ENCODE results near the gene SEPHS2. TPM values are rescaled to one million over a fixed set of nuclear protein-coding genes. Genes with fewer than 3 reads are reported as not detected.

Gene SEPHS2
- total RNA-seq, 1 experiment from 2014 or later, result 53.5 TPM

DNA sequence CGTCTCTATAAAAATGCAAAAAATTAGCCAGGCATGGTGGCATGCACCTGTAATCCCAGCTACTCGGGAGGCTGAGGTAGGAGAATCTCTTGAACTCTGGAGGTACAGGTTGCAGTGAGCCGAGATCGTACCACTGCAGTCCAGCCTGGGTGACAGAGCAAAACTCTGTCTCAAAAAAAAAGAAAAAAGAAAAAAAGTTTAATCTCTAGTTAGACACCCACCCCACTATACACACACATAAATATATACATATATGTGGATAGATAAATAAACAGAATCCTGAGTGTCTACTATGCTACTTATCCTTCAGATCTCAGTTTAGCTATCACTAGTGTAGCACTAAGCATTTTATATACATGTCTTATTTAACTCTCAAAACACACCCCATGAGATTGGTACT is 45.6 kb upstream of the SEPHS2 start:
- Mint-ChIP-seq H3K27ac (no peak overlapping the region), H3K9me3 (no peaks in the 10 kb centered on the region), H3K36me3 (no peaks in the 10 kb centered on the region), H3K27me3 (ENCODE audit: low read depth) (peaks cover 9% of the 10 kb centered on the region; the same call in 1 of the 2 replicates), H3K4me3 (no peak overlapping the region), H3K4me1 (peaks cover 14% of the 10 kb centered on the region)
- ChIA-PET CTCF (interaction anchor here (1.0 to 1.9 kb wide), 3 partner anchors 8 to 124 kb away, joined by 3 to 5 read pairs (median 4); partner anchors contain the start of gene ZNF747), POLR2A (interaction anchor here (0.5 to 0.6 kb wide), 2 partner anchors 23 to 101 kb away, joined by 3 to 4 read pairs; no protein-coding TSS in a partner anchor)
- ATAC-seq (no peak), DNase-seq (ENCODE audit: low spot score) (no peak)
- TF ChIP-seq FOXK1 (CRISPR knock-in tag; IDR thresholded peaks at IDR 0.05), result no peak
- no peak for TF ChIP-seq ELF4 (CRISPR knock-in tag; IDR thresholded peaks at IDR 0.05; ENCODE audit: low read depth)
- TF ChIP-seq, protein P1, sequence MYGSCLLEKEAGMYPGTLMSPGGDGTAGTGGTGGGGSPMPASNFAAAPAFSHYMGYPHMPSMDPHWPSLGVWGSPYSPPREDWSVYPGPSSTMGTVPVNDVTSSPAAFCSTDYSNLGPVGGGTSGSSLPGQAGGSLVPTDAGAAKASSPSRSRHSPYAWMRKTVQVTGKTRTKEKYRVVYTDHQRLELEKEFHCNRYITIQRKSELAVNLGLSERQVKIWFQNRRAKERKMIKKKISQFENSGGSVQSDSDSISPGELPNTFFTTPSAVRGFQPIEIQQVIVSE (CRISPR knock-in tag; IDR thresholded peaks at IDR 0.05; ENCODE audit: borderline replicate concordance), result no peak

DNA sequence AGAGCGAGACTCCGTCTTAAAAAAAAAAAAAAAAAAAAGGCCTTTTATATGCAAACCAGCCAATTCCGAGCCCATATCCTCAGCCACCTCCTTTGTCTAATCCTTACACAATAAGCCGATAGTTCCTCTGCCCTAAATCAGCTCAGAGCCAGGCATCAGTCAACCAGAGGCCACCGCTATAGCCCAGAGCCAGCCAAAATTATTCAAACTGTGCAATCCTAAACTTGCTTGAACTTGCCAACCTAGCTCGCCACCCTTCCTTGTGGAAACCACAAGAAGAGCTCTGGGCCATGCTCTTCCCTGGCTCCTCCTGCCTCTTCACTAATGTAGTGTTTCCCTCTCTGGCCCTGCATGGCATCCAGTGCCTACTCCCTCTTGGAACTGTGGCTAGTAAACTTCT is 44.5 kb upstream of the SEPHS2 start:
- no peak overlapping the region for H3K4me3 Mint-ChIP-seq
- DNase-seq (ENCODE audit: low spot score) (no peak), ATAC-seq (no peak)
- H3K4me1 Mint-ChIP-seq, result peaks cover 14% of the 10 kb centered on the region
- H3K27ac Mint-ChIP-seq, result 0 out of 2 replicates have a peak overlapping the region, but pooled peaks have one; percentile 21
- peaks cover 9% of the 10 kb centered on the region; the same call in 1 of the 2 replicates for H3K27me3 Mint-ChIP-seq (ENCODE audit: low read depth)
- H3K9me3 Mint-ChIP-seq, result no peaks in the 10 kb centered on the region
- TF ChIP-seq, protein P1 (CRISPR knock-in tag; IDR thresholded peaks at IDR 0.05; ENCODE audit: borderline replicate concordance), result no peak
- TF ChIP-seq, protein P2, sequence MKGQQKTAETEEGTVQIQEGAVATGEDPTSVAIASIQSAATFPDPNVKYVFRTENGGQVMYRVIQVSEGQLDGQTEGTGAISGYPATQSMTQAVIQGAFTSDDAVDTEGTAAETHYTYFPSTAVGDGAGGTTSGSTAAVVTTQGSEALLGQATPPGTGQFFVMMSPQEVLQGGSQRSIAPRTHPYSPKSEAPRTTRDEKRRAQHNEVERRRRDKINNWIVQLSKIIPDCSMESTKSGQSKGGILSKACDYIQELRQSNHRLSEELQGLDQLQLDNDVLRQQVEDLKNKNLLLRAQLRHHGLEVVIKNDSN (CRISPR knock-in tag; IDR thresholded peaks at IDR 0.05), result no peak
- TF ChIP-seq, protein P3, sequence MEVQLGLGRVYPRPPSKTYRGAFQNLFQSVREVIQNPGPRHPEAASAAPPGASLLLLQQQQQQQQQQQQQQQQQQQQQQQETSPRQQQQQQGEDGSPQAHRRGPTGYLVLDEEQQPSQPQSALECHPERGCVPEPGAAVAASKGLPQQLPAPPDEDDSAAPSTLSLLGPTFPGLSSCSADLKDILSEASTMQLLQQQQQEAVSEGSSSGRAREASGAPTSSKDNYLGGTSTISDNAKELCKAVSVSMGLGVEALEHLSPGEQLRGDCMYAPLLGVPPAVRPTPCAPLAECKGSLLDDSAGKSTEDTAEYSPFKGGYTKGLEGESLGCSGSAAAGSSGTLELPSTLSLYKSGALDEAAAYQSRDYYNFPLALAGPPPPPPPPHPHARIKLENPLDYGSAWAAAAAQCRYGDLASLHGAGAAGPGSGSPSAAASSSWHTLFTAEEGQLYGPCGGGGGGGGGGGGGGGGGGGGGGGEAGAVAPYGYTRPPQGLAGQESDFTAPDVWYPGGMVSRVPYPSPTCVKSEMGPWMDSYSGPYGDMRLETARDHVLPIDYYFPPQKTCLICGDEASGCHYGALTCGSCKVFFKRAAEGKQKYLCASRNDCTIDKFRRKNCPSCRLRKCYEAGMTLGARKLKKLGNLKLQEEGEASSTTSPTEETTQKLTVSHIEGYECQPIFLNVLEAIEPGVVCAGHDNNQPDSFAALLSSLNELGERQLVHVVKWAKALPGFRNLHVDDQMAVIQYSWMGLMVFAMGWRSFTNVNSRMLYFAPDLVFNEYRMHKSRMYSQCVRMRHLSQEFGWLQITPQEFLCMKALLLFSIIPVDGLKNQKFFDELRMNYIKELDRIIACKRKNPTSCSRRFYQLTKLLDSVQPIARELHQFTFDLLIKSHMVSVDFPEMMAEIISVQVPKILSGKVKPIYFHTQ (CRISPR knock-in tag; IDR thresholded peaks at IDR 0.05), result no peak
- TF ChIP-seq, protein P4, sequence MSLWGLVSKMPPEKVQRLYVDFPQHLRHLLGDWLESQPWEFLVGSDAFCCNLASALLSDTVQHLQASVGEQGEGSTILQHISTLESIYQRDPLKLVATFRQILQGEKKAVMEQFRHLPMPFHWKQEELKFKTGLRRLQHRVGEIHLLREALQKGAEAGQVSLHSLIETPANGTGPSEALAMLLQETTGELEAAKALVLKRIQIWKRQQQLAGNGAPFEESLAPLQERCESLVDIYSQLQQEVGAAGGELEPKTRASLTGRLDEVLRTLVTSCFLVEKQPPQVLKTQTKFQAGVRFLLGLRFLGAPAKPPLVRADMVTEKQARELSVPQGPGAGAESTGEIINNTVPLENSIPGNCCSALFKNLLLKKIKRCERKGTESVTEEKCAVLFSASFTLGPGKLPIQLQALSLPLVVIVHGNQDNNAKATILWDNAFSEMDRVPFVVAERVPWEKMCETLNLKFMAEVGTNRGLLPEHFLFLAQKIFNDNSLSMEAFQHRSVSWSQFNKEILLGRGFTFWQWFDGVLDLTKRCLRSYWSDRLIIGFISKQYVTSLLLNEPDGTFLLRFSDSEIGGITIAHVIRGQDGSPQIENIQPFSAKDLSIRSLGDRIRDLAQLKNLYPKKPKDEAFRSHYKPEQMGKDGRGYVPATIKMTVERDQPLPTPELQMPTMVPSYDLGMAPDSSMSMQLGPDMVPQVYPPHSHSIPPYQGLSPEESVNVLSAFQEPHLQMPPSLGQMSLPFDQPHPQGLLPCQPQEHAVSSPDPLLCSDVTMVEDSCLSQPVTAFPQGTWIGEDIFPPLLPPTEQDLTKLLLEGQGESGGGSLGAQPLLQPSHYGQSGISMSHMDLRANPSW (CRISPR knock-in tag; conservative IDR thresholded peaks at IDR 0.05; ENCODE audit: low read depth), result no peak
- CTCF ChIA-PET, result interaction anchor here (1.9 kb wide), 1 partner anchor 45 kb away, joined by 4 read pairs; the partner anchor contains the start of gene ZNF747
- POLR2A ChIA-PET, result interaction anchor here (0.7 kb wide), 2 partner anchors 20 to 67 kb away, joined by 4 to 5 read pairs; no protein-coding TSS in a partner anchor
- no peaks in the 10 kb centered on the region for H3K36me3 Mint-ChIP-seq

DNA sequence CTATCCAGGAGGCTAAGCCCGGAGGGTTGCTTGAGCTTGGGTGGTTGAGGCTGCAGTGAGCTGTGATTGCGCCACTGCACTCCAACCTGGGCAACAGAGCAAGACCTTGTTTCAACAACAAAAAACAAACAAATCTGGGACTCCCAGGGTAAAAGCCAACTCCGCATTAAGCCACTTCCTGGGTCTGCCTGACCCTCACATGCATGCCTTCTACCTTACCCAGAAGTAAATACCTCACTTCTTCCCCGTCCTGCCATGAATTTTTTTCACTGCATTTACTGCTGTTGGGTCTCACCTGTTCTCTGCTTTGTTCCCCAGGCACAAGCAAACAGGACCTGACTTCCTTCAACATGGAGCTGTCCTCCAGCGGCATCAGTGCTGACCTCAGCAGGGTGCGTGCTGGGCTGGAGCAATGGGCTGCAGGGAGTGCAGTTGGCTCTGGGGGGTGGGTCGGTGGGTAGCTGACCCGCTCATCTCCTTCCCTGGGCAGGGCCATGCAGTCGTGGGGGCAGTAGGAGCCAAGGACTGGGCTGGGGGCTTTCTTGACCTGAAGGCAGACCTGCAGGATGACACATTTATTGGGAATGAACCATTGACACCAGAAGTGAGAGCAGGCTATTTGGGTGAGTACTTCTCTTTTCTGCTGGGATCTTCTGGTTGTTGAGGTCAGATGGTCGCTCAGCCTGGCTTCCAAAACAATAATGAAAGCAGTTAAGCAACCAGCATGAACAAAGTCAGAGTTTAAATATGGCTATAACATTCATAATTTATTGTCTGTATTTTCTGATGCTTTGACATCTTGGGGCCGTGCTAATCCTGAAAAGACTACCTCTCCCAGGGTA is 43.3 kb upstream of the SEPHS2 start:
- H3K4me3 Mint-ChIP-seq, result no peak overlapping the region
- H3K36me3 Mint-ChIP-seq, result no peaks in the 10 kb centered on the region
- peak; percentile 67 for ATAC-seq
- peak; percentile 34 for DNase-seq (ENCODE audit: low spot score)
- ChIA-PET POLR2A (no interaction called here), CTCF (interaction anchor here (0.7 to 1.3 kb wide), 5 partner anchors 13 to 127 kb away, joined by 3 to 6 read pairs (median 3); partner anchors contain the start of genes DCTPP1 and TBC1D10B)
- TF ChIP-seq, protein P5, sequence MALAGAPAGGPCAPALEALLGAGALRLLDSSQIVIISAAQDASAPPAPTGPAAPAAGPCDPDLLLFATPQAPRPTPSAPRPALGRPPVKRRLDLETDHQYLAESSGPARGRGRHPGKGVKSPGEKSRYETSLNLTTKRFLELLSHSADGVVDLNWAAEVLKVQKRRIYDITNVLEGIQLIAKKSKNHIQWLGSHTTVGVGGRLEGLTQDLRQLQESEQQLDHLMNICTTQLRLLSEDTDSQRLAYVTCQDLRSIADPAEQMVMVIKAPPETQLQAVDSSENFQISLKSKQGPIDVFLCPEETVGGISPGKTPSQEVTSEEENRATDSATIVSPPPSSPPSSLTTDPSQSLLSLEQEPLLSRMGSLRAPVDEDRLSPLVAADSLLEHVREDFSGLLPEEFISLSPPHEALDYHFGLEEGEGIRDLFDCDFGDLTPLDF (CRISPR knock-in tag; IDR thresholded peaks at IDR 0.05), result no peak
- peak; percentile 56 for TF ChIP-seq GABPB1 (CRISPR knock-in tag; IDR thresholded peaks at IDR 0.05)
- TF ChIP-seq, protein P6, sequence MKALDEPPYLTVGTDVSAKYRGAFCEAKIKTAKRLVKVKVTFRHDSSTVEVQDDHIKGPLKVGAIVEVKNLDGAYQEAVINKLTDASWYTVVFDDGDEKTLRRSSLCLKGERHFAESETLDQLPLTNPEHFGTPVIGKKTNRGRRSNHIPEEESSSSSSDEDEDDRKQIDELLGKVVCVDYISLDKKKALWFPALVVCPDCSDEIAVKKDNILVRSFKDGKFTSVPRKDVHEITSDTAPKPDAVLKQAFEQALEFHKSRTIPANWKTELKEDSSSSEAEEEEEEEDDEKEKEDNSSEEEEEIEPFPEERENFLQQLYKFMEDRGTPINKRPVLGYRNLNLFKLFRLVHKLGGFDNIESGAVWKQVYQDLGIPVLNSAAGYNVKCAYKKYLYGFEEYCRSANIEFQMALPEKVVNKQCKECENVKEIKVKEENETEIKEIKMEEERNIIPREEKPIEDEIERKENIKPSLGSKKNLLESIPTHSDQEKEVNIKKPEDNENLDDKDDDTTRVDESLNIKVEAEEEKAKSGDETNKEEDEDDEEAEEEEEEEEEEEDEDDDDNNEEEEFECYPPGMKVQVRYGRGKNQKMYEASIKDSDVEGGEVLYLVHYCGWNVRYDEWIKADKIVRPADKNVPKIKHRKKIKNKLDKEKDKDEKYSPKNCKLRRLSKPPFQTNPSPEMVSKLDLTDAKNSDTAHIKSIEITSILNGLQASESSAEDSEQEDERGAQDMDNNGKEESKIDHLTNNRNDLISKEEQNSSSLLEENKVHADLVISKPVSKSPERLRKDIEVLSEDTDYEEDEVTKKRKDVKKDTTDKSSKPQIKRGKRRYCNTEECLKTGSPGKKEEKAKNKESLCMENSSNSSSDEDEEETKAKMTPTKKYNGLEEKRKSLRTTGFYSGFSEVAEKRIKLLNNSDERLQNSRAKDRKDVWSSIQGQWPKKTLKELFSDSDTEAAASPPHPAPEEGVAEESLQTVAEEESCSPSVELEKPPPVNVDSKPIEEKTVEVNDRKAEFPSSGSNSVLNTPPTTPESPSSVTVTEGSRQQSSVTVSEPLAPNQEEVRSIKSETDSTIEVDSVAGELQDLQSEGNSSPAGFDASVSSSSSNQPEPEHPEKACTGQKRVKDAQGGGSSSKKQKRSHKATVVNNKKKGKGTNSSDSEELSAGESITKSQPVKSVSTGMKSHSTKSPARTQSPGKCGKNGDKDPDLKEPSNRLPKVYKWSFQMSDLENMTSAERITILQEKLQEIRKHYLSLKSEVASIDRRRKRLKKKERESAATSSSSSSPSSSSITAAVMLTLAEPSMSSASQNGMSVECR (CRISPR knock-in tag; IDR thresholded peaks at IDR 0.05; ENCODE audit: borderline replicate concordance), result no peak
- TF ChIP-seq SP1 (CRISPR knock-in tag; conservative IDR thresholded peaks at IDR 0.05), result no peak
- peak; percentile 68; the same call in 1 of the 2 replicates for TF ChIP-seq ZNF121 (CRISPR knock-in tag; IDR thresholded peaks at IDR 0.05)
- peaks cover 14% of the 10 kb centered on the region for H3K4me1 Mint-ChIP-seq
- H3K27me3 Mint-ChIP-seq (ENCODE audit: low read depth), result peaks cover 5% of the 10 kb centered on the region; the same call in 1 of the 2 replicates
- H3K9me3 Mint-ChIP-seq, result no peaks in the 10 kb centered on the region
- H3K27ac Mint-ChIP-seq, result peak overlapping the region; percentile 19; the same call in 1 of the 2 replicates
